Mesendoderm (in vitro differentiated cells): Measurements from ENCODE around the gene CHMP6. TPM values are rescaled to one million over a fixed set of nuclear protein-coding genes. Genes with fewer than 3 reads are reported as not detected.

Source experiments
- DNase-seq: peaks from one replicate; pipeline ENCODE4 v3.0.0; 2013
- H2AK5ac ChIP-seq: 2 replicates; pipeline ENCODE4 v1.6.1; 2013; ENCODE audit warnings: low read length, inconsistent platforms
- H2BK120ac ChIP-seq: 2 replicates; pipeline ENCODE4 v1.6.1; 2013; ENCODE audit warnings: low read depth, mild to moderate bottlenecking, low read length, moderate library complexity, mixed read lengths
- H2BK15ac ChIP-seq: replicated peaks from 2 replicates; pipeline ENCODE4 v1.6.1; 2013; ENCODE audit warnings: low read depth, mild to moderate bottlenecking, moderate library complexity
- H2BK5ac ChIP-seq: 2 replicates; pipeline ENCODE4 v1.6.1; 2013; ENCODE audit warnings: low read length, inconsistent platforms
- H3K18ac ChIP-seq: 2 replicates; pipeline ENCODE4 v1.6.1; 2013; ENCODE audit warnings: mild to moderate bottlenecking, low read length, mixed read lengths
- H3K23ac ChIP-seq: one replicate; pipeline ENCODE4 v1.6.1; 2013; ENCODE audit warnings: low read length
- H3K27ac ChIP-seq: 2 replicates; pipeline ENCODE4 v1.5.1; 2013; ENCODE audit warnings: low read depth, mild to moderate bottlenecking, inconsistent platforms, low read length, moderate library complexity
- H3K27me3 ChIP-seq: 2 replicates; pipeline ENCODE4 v1.6.1; 2013; ENCODE audit warnings: low read length, control low read depth, mild to moderate bottlenecking, inconsistent platforms; ENCODE audit not compliant: insufficient read depth, poor library complexity
- H3K36me3 ChIP-seq: 2 replicates; pipeline ENCODE4 v1.6.1; 2013; ENCODE audit warnings: low read length, inconsistent platforms; ENCODE audit not compliant: control insufficient read depth, insufficient read depth
- H3K4ac ChIP-seq: one replicate; pipeline ENCODE4 v1.6.1; 2013; ENCODE audit warnings: low read depth, mild to moderate bottlenecking, low read length, moderate library complexity
- H3K4me1 ChIP-seq: 2 replicates; pipeline ENCODE4 v1.6.1; 2013; ENCODE audit warnings: low read depth, low read length, inconsistent platforms; ENCODE audit not compliant: control insufficient read depth
- H3K4me2 ChIP-seq: 2 replicates; pipeline ENCODE4 v1.6.1; 2013; ENCODE audit warnings: low read length
- H3K4me3 ChIP-seq: 2 replicates; pipeline ENCODE4 v1.5.1; 2013; ENCODE audit warnings: mild to moderate bottlenecking, low read length
- H3K56ac ChIP-seq: one replicate; pipeline ENCODE4 v1.6.1; 2013; ENCODE audit warnings: low read length
- H3K79me1 ChIP-seq: 2 replicates; pipeline ENCODE4 v1.6.1; 2013; ENCODE audit warnings: low read length, inconsistent platforms
- H3K79me2 ChIP-seq: 2 replicates; pipeline ENCODE4 v1.6.1; 2013; ENCODE audit warnings: mild to moderate bottlenecking, low read length; ENCODE audit not compliant: control insufficient read depth, insufficient read depth
- H3K9ac ChIP-seq: 2 replicates; pipeline ENCODE4 v1.6.1; 2013; ENCODE audit warnings: low read length, inconsistent platforms
- H4K5ac ChIP-seq: one replicate; pipeline ENCODE4 v1.6.1; 2013; ENCODE audit warnings: low read length
- H4K8ac ChIP-seq: one replicate; pipeline ENCODE4 v1.6.1; 2013; ENCODE audit warnings: low read depth, mild to moderate bottlenecking, control low read depth, low read length, moderate library complexity
- WGBS: extraction: QIAGEN DNeasy Blood & Tissue Kit; methylation state at CpG from one replicate; pipeline ENCODE4 v1.1.7; 2013; ENCODE audit warnings: low lambda C conversion rate, missing lambda C conversion rate; ENCODE audit not compliant: insufficient coverage; ENCODE audit errors: extremely low coverage; 5-methylcytosine and 5-hydroxymethylcytosine counted together
- polyA plus RNA-seq, 2 experiments: library from polyadenylated mRNA; stranded (reverse); fragments of 200-250 nt; gene quantifications; one replicate each; pipeline ENCODE4 v1.2.3, GENCODE V29; 2013

Gene CHMP6
- polyA plus RNA-seq (2013, experiment 1 of 2) = 11.6 TPM
- polyA plus RNA-seq (2013, experiment 2 of 2) = 11.8 TPM

GRCh38 chr17:80991645-80992076 lies at the start of gene CHMP6:
Gene CHMP6 (plus strand): TSS chr17:80991841. CDS start chr17:80991919, 78 bp downstream.
- H2BK15ac ChIP-seq = no peak within 1 kb of the TSS
- no peak within 1 kb of the TSS for H4K8ac ChIP-seq
- H2BK5ac ChIP-seq = no peak within 1 kb of the TSS
- no peak within 1 kb of the TSS for H2AK5ac ChIP-seq
- WGBS = no CpG with 5 or more reads among the region's 66 CpGs
- peak; percentile 84 for DNase-seq
- H2BK120ac ChIP-seq = no peak within 1 kb of the TSS
- no peaks in the 10 kb centered on the region for H3K4me1 ChIP-seq
- peak within 1 kb of the TSS; percentile 75 for H3K4ac ChIP-seq
- no peak within 1 kb of the TSS for H3K27ac ChIP-seq
- H3K27me3 ChIP-seq = no peaks in the 10 kb centered on the region
- H3K9ac ChIP-seq = peak within 1 kb of the TSS; percentile 79
- H3K79me2 ChIP-seq = no peaks in the 10 kb centered on the region
- peak within 1 kb of the TSS; percentile 85 for H3K56ac ChIP-seq
- no peaks in the 10 kb centered on the region for H3K36me3 ChIP-seq
- peak within 1 kb of the TSS; percentile 54 for H3K18ac ChIP-seq
- no peak within 1 kb of the TSS for H3K23ac ChIP-seq
- H3K79me1 ChIP-seq = no peaks in the 10 kb centered on the region
- H3K4me3 ChIP-seq = peak within 1 kb of the TSS; percentile 66
- H4K5ac ChIP-seq = no peak within 1 kb of the TSS
- H3K4me2 ChIP-seq = peak within 1 kb of the TSS; percentile 61

GRCh38 chr17:80942423-80943345 lies 49.0 kb upstream of the CHMP6 start:
- Histone ChIP-seq H3K36me3 (no peaks in the 10 kb centered on the region), H2BK15ac (no peak overlapping the region), H3K56ac (no peak overlapping the region), H2BK5ac (no peak overlapping the region), H3K9ac (no peak overlapping the region), H2AK5ac (no peak overlapping the region), H3K27ac (no peak overlapping the region), H3K4me1 (no peaks in the 10 kb centered on the region), H3K27me3 (no peaks in the 10 kb centered on the region), H3K18ac (no peak overlapping the region), H3K4me3 (no peak overlapping the region), H2BK120ac (no peak overlapping the region), H3K79me2 (no peaks in the 10 kb centered on the region), H3K23ac (no peak overlapping the region), H3K4me2 (no peak overlapping the region), H3K4ac (no peak overlapping the region), H4K8ac (no peak overlapping the region), H3K79me1 (no peaks in the 10 kb centered on the region), H4K5ac (no peak overlapping the region)
- WGBS = no CpG with 5 or more reads among the region's 38 CpGs
- no peak for DNase-seq

- Histone ChIP-seq H4K8ac (no peak overlapping the region), H2AK5ac (no peak overlapping the region), H2BK5ac (no peak overlapping the region), H3K56ac (no peak overlapping the region), H3K18ac (no peak overlapping the region), H2BK15ac (no peak overlapping the region), H4K5ac (no peak overlapping the region), H3K79me2 (no peaks in the 10 kb centered on the region), H3K4me2 (no peak overlapping the region), H2BK120ac (no peak overlapping the region), H3K79me1 (no peaks in the 10 kb centered on the region), H3K23ac (no peak overlapping the region), H3K4ac (no peak overlapping the region), H3K27ac (no peak overlapping the region), H3K27me3 (no peaks in the 10 kb centered on the region), H3K4me1 (no peaks in the 10 kb centered on the region), H3K4me3 (no peak overlapping the region), H3K9ac (no peak overlapping the region), H3K36me3 (no peaks in the 10 kb centered on the region)
- WGBS = no CpG with 5 or more reads among the region's 17 CpGs
- no peak for DNase-seq
Observed at GRCh38 chr17:80943346-80944145, 48.1 kb upstream of the CHMP6 start.

GRCh38 chr17:80944326-80944725 lies 47.3 kb upstream of the CHMP6 start:
- no peak overlapping the region for H4K8ac ChIP-seq
- no peak overlapping the region for H2BK5ac ChIP-seq
- no peaks in the 10 kb centered on the region for H3K79me1 ChIP-seq
- no peak overlapping the region for H3K4me2 ChIP-seq
- H3K56ac ChIP-seq = no peak overlapping the region
- no peaks in the 10 kb centered on the region for H3K79me2 ChIP-seq
- no peak overlapping the region for H3K9ac ChIP-seq
- H3K4ac ChIP-seq = no peak overlapping the region
- no peak for DNase-seq
- H3K27me3 ChIP-seq = no peaks in the 10 kb centered on the region
- H3K23ac ChIP-seq = no peak overlapping the region
- H3K27ac ChIP-seq = no peak overlapping the region
- WGBS = no CpG with 5 or more reads among the region's 9 CpGs
- H3K4me3 ChIP-seq = no peak overlapping the region
- H2BK120ac ChIP-seq = no peak overlapping the region
- no peak overlapping the region for H2AK5ac ChIP-seq
- no peak overlapping the region for H2BK15ac ChIP-seq
- no peak overlapping the region for H4K5ac ChIP-seq
- H3K36me3 ChIP-seq = no peaks in the 10 kb centered on the region
- no peak overlapping the region for H3K18ac ChIP-seq
- no peaks in the 10 kb centered on the region for H3K4me1 ChIP-seq

GRCh38 chr17:80945736-80946135 lies 45.9 kb upstream of the CHMP6 start:
- H3K79me2 ChIP-seq = no peaks in the 10 kb centered on the region
- no peak overlapping the region for H3K56ac ChIP-seq
- H3K4me3 ChIP-seq = no peak overlapping the region
- no peak overlapping the region for H2BK120ac ChIP-seq
- DNase-seq = no peak
- H3K79me1 ChIP-seq = no peaks in the 10 kb centered on the region
- H3K27me3 ChIP-seq = no peaks in the 10 kb centered on the region
- no peak overlapping the region for H2BK5ac ChIP-seq
- no peak overlapping the region for H3K9ac ChIP-seq
- H3K23ac ChIP-seq = no peak overlapping the region
- H4K5ac ChIP-seq = no peak overlapping the region
- H2BK15ac ChIP-seq = no peak overlapping the region
- H3K36me3 ChIP-seq = no peaks in the 10 kb centered on the region
- no peak overlapping the region for H2AK5ac ChIP-seq
- no peak overlapping the region for H3K18ac ChIP-seq
- H3K4me2 ChIP-seq = no peak overlapping the region
- WGBS = no CpG with 5 or more reads among the region's 17 CpGs
- H4K8ac ChIP-seq = no peak overlapping the region
- H3K27ac ChIP-seq = no peak overlapping the region
- no peak overlapping the region for H3K4ac ChIP-seq
- H3K4me1 ChIP-seq = no peaks in the 10 kb centered on the region
